HG03571 (cell line): ENCODE results near the gene CYB561A3.
"Not testable (repeated sequence)": the region's sequence is repeated elsewhere in the genome, so short reads cannot be mapped to it uniquely, and the experiment has no call there.

Experiments used
- ATAC-seq: cut with Tn5 transposase; IDR thresholded peaks from one replicate; pipeline ENCODE4 v1.9.1; 2021; ENCODE audit not compliant: unreplicated experiment

CYB561A3 gene, protein sequence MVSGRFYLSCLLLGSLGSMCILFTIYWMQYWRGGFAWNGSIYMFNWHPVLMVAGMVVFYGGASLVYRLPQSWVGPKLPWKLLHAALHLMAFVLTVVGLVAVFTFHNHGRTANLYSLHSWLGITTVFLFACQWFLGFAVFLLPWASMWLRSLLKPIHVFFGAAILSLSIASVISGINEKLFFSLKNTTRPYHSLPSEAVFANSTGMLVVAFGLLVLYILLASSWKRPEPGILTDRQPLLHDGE

DNA sequence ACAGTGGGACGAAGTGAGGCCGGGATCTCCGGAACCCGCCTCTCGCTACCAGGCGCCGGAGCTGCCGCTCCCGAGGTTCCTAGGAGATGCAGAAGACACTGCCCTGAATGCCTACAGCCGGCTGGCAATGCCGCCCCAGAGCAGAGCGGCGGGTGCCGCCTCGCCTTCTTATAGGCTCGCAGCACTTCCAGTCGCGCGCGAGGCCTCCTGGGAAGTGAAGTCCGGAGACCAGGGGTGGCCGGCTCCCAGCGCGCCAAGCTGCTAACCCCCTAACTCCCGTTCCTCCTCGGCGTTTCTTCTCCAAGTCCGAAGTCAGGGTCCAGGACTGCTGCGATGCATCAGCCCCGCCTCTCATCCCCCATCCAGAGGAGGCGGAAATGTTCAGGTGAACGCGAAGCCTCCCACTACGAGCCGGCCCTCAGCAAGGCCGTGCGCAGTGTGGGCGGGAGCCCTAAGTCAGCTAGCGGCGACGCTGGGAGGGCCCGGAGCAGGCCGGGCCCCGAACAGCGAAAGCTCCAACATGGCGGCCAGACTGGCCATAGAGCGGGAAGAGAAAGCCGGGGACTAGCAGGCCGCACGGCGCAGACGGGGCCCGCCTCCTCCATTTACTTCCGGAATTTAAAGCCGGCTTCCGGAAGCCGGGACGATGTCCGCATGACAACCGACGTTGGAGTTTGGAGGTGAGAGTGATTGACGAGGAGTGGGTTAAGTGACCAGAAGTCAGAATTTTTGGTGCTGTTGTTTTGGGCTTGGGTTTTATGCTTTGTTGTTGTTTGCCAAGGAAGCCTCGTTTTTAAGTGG lies at the start of gene CYB561A3, which contains the start of gene TMEM138:
Gene CYB561A3, minus strand, starts transcription at position 142 of the 801 bp plus-strand sequence. CDS start 5,169 bp downstream, outside the sequence.
Gene TMEM138, plus strand, starts transcription at position 634 of the 801 bp plus-strand sequence. CDS start 2,017 bp downstream, outside the sequence.
- peak; percentile 77 for ATAC-seq

DNA sequence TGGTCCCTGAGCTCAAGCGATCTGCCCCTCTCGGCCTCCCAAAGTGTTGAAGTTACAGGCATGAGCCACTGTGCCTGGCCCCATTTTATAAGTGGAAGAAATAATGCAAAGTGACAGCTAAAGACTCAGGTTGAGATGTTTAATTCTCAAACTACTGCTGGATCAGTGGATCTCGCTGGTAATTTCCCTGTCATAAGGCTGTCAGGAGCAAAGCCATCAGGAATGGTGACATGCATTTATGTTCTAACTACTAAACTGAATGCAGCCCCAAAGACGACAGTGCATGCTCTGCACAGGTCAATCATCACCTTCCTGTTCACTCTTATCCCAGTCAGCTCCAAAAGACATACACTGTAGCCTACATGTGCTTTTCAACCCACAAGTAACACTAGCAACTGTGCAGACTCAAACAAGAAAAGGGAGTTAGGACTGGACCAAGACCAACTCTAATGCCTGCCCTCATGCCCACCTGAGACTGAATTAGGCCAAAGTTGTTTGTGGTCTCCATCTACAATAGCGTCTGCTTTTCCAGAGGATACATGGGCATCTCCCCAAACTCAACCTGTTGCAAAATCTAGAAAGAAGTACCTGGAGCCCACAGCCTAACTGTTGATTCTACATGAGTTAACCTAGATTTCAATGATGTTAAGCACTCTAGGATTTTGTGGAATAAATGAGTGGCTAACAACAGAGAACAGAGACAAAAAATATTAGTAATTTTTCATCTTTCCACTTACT lies 45.5 kb upstream of the CYB561A3 start:
- ATAC-seq, result no peak

DNA sequence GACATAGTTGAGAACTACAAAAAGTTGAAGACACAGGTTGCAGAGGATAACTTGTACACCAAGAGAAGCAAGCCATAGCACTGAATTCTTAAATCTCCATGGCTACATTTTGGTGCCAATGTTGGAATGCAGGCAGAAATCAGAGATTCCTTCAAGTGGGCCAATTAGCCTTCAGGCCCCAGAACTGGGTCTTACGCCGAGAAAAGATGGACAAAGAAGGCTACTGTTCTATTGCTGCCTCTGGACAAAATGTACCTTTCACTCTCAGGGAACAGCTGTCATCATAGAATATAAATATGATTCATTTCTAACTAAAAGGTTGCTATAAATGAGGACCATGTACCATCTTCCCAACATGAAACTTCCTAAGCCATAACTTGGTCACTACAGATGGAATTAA lies 44.4 kb upstream of the CYB561A3 start:
- ATAC-seq, result no peak

DNA sequence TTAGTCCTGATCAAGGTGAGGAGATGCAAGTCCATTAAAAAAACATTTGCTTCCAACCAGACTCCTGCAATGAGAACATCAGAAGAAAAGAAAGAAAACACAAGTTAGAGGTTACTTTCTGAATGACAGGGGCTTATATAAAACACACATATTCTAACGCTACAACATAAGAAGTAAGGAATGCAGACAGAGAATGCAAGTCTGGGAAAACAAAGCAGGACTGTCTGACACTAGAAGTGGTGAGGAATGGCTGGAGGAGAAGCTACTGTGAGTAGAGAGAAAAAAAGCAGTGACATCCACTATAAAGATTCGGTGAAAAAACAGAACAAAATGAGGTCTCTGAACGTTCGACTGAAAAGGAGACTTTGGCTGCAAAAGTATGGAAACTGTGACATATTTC lies 43.0 kb upstream of the CYB561A3 start:
- ATAC-seq, result no peak

DNA sequence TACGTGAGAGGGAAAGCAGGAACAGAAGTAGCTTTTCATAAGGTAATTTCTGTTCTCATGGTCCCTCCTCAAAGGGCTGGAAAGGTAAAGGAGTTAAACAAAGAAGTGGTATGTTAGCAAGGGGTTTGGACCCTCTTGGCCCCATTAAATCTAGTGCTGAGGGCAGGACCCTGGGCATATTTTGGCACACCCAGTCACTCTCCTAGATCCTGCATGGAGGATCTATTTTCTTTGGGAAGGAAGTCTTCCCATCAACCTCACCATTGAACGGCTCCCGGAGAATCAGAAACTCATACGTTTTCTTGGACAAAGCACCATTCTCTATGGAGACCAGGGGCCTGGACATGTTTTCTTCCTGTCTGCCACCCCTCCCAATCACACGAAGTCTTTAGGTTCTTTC lies 42.4 kb upstream of the CYB561A3 start:
- ATAC-seq, result no peak

DNA sequence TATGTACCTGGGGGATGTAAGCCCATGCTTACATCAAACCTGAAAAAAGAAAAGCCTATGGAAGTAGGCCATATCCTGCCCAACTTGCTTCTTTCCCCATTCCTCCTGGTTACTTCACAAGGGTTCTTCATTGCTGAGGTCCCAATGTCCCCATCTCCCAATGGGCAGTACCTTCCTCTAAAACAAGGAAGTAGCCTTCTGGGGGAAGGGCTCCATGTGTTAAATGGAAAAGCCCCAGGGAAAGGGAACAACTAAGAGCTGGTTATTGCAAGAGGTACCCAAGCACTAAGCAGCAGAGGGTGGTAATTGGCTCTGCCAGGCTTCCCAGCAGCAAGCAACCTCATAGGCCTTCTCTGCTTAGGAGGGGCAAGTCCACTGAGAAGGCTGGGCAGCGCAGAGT lies 42.0 kb upstream of the CYB561A3 start:
- ATAC-seq, result no peak

DNA sequence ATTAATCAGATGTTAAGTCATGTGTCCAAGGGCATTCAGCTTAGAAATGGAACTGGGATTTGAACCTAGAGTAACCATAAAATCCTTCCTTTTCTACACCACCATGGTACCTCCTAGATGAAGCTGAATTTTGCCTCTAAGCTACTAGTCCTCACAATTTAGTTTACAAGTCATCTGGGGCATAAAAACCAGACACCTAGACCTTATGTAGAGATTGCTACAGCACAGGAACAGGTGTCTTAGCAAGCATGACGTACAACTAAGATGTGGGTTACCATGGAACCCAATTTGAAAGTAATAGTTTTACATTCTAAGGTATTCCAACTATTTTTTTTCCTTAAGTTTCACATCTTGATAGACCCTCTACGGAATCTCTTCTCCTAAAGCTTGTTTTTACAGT lies 39.9 kb upstream of the CYB561A3 start:
- ATAC-seq, result no peak

DNA sequence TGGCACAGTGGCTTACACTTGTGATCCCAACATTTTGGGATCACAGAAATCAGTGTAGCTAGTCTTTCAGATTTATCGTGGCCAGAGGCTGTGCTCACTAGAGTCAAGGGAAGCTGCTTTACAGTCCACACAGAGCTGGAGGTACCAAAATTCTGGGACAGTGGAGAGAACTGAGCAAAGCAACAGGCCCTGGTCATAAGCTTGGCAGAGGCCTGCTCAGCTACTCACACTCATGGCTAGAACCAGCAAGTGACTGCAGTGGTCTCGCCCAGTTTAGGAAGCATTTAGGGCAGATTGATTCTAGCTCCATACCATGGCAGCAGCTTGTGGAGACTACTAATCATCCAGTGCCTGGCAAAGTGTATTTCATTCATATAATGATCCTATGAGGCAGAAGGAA lies 39.5 kb upstream of the CYB561A3 start:
- no peak for ATAC-seq

DNA sequence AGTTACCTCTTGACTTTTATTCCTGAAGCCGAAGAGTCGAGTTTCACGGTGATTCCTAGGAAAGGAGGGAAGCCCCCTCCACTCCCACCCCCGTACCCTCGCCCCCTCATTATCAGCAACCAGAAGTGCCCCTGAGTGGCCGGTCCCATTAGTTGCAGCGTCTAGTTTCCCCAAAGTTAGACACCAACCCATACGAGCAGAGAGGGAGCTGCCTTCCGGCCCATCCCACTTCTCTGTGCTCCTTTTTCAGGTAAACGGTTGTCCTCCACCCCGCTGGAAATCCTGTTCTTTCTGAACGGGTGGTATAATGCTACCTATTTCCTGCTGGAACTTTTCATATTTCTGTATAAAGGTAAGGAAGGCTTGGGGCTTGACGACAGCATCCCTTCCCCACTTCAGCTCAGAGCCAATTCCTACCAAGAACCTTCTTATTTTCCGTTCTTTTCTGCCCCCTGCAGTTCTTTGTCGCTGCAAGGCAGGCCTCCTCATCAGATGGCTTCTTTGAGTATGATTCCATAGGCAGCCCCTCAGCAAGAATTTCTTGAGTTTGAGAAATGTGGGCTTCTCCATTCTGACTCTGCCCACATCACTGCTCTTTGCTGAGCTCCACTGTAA lies 31.4 kb upstream of the CYB561A3 start:
- no peak for ATAC-seq

DNA sequence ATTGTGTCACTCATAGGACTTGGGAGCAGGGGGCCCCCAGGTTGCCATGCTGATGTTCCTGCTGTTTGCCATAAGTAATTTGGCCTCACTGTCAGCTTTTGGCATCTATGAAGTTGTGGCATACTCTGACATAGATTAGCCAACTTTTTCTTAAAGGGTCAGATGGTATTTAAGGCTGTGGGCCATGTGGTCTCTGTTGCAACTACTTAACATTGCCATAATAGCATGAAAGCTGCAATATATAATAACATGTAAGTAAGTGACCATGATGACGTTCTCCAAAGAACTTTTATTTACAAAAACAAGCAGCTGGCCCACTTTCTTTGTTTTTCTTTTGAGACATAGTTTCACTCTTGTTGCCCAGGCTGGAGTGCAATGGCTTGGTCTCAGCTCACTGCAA lies 28.5 kb upstream of the CYB561A3 start:
- ATAC-seq, result no peak

DNA sequence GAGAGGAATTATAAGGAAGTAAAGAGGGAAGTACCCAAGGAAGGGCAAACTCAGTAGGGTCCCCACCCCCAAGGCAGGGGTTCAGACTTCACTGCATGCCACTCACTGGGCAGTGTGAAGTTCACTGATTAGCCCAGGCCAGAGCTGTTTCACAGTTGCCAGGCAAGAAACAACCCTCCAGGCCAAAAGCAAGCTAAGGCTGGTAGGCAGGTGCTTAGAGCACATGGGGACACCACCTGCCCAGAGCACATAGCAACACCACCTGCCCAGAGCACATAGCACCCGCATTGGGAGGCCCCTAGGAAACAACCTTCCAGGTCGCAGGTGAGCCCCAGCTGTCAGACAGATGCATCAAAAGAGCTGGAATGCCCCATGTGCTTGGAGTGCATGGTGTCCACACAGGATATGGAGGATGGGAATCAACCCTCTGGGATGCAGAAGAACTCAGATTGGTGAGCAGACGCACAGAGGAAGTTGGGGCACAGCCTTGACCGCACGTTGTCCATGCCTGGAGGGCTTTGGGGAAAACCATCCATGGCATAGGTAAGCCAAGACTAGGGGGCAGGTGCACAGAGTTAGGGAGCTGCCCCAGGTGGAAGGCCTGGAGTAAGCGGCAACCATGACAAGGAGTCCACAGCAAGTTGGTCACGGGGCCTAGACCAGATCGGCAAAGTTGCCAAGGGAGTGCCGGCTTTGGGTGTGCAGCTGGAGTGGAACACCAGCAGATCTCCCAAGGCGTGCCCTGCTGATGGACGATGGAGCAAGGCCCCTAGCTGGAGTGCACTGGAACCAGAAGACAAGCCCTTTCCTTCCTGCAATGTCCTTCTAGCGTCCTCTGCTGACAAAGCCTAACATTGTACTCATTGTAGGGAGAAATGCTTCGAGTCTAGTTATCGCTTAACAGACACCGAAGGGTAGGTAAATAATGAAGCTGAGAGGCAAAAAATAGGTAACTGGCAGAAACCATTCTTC lies 22.9 kb upstream of the CYB561A3 start:
- no peak for ATAC-seq

DNA sequence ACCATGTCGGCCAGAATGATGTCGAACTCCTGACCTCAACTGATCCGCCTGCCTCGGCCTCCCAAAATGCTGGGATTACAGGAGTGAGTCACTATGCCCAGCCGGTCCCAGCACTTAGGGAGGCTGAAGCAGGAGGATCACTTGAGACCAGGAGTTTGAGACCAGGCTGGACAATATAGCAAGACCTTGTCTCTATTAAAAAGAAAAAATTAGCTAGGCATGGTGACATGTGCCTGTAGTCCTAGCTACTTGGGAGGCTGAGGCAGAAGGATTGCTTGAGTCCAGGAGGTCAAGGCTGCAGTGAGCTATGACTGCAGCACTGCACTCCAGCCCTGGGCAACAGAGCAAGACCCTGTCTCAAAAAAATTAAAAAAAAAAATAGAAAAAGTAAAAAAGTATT lies 22.2 kb upstream of the CYB561A3 start:
- not testable (repeated sequence) for ATAC-seq

DNA sequence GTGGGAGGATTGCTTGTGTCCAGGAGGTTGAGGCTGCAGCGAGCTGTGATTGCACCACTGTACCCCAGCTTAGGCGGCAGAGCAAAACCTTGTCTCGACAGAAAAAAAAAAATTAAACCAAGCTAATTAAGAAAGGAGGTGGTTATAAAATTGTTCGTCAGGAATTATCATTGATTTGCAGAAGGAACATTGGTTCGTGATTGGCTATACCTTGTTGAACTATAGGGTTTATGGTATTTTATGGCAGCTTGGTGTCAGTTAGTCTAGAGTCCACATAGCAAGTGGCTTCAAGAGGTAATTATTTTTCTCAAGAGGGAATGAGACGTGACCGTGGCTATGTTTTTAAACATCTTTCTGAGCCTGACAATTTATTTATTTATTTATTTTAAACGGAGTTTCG lies 19.2 kb upstream of the CYB561A3 start:
- no peak for ATAC-seq

DNA sequence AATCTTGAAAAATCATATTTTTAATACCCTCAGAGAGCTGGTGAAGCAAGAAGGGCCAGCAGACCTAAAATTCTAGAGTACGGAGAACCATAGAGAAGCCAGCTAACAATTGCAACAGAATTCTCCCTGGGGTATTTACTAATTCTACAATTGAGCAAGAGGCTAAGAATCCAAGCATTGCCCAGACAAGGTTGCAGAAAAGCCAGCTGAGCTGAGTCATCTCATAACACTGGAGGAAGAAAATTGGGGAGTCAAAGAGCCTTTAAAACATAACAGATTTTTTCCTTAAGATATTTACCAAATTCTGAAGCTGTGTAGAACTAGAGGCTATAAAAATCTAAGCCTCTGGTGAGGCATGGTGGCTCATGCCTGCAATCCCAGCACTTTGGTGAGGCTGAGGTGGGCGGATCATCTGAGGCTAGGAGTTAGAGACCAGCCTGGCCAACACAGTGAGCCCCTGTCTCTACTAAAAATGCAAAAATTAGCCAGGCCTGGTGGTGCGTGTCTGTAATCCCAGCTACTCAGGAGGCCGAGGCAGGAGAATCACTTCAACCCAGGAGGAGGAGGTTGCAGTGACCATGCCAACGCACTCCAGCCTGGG lies 17.1 kb upstream of the CYB561A3 start:
- ATAC-seq, result no peak

DNA sequence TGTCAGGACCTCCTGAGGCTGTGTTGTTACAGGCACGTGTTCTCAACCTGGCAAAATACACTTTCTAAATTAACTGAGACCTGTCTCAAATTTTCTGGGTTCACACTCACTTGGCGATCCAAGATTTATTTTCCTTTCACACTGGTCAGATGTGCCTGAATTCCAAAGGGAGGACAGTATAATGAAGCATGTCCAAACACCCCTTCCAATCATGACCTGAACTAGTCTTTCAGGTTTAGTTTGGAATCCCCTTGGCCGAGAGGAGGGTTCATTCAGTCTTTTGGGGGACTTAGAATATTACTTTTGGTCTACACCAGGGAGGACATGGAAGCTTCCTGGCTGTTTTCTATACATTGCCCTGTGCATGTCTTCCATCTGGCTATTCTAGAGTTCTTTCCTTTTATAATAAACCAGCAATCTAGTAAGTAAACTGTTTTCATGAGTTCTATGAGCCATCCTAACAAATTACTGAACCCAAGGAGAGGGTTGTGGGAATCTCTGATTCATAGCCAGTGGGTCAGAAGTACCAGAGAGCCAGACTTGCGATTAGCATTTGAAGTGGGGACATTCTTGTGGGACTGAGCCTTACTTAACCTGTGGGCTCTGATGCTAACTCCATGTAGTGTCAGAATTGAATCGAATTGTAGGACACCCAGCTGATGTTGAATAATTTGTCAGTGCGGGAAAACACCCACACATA lies 15.9 kb upstream of the CYB561A3 start:
- no peak for ATAC-seq

DNA sequence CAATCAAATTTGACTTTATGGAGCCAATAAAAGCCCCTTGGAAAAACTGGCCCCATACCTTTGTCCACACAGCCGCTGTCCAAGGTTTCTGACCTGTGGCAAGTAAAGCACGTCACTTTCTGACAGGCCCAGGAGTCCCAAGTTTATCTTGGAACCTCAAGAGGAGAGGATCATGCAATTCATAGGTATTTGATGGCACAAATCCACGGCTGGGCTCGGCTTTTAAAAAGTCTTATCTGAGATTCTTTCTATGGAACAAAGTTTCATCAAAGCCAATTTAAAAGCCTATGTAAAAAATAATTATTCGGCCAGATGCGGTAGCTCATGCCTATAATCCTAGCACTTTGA lies 14.1 kb upstream of the CYB561A3 start:
- no peak for ATAC-seq

DNA sequence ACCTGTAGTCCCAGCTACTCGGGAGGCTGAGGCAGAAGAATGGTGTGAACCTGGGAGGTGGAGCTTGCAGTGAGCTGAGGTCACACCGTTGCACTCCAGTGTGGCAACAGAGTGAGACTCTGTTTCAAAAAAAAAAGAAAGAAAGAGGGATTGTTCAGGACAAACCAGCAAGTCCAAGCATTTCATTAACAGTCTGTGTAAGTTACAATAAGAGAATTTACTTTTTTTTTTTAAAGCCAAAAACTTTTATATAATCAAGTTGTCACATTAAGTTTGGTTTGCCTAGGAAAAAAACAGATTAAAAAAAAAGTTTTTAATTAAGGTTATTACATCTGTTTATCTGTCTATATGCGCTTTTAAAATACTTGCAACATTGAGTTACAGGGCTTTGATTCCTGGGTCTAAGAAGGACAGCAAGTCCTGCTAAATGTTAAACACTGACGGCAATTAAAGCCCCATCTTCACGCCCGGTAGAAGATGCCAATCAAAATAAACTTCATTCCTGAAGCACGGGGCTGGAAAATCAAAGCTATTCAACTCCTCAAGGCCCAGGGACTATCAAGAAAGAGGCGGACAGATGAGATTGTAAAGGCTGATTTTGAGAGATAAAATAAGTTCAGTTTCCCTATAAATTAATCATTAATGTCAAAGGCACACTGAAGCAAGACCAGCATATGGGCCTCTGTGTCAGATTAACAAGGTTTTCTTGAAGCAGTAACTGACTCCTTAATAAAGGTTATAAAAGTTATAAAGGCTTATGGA lies 11.2 kb upstream of the CYB561A3 start:
- ATAC-seq, result no peak

DNA sequence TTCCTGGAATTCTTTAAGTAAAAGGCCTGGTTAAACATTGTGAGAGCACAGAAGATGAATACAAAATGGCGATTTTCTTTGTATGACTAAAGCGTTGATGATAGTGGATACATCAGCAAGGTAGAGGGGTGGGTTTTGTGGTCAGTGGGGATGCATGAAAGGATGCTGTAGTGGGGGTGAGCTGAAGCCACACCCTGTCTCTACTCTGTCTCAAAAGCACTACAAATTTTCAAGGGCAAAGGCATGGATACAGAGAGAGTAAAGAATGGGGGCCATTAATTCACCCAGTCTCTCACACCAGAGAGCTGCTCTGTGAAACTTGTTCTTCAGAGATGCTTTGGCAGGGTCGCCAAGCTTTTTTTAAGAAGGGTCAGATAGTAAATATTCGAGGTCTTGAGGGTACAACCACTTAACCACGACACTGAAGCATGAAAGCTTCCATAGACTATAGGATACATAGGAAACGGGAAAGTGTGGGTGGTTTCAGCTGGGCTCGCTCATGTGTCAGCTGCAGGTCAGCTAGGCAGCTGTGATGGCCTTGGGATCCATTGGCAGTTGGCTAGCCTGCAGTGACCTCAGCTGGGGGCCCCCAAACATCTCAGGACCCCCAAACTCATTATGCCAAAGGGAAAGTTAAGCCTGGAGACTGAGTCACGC lies 8.8 kb upstream of the CYB561A3 start:
- ATAC-seq, result no peak
